Measurements from ENCODE around the gene TMCC2.
"Not testable (repeated sequence)": the region's sequence is repeated elsewhere in the genome, so short reads cannot be mapped to it uniquely, and the experiment has no call there.

The TMCC2 gene, protein sequence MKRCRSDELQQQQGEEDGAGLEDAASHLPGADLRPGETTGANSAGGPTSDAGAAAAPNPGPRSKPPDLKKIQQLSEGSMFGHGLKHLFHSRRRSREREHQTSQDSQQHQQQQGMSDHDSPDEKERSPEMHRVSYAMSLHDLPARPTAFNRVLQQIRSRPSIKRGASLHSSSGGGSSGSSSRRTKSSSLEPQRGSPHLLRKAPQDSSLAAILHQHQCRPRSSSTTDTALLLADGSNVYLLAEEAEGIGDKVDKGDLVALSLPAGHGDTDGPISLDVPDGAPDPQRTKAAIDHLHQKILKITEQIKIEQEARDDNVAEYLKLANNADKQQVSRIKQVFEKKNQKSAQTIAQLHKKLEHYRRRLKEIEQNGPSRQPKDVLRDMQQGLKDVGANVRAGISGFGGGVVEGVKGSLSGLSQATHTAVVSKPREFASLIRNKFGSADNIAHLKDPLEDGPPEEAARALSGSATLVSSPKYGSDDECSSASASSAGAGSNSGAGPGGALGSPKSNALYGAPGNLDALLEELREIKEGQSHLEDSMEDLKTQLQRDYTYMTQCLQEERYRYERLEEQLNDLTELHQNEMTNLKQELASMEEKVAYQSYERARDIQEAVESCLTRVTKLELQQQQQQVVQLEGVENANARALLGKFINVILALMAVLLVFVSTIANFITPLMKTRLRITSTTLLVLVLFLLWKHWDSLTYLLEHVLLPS

DNA sequence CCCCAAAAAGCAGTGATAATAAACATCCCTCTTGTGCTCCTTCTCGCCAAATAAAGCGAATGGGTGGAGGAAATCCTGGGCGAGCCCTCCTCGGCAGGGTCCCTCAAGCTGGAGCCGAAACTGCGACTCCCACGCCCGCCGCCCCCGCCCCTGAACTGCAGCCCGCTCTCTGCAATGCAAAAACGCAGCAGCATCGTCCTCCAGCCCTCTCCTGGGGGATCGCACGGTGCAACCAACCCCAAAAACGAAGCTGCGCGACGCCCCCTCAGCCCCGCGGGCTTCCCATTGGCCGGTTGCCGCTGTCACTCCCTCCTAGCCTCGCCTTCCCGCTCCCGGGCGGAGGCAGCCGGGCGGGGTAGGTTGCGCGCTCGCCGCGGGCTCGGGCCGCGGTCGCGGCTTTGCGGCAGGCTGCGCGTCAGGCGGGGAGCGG, at the start of gene TMCC2:
Gene TMCC2 (plus strand): TSS at position 363 of the 430 bp plus-strand sequence. CDS start 619 bp downstream, outside the sequence.
- peak; percentile 80 for DNase-seq

DNA sequence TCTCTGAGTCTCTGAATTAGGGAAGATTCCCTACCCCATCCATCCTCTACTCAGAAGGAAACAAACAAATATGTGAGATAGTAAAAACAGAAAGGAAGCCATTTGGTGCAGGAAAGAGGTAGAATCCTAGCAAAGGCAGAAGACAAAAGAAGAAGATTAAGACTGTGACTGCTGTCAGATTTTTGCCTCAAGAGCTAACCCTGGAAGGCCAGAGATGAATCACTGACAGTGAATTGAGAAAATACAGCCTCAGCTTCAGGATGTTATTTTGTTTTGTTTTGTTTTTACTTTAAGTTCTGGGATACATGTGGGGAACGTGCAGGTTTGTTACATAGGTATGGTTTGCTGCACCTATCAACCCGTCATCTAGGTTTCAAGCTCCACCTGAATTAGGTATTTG, 47.9 kb upstream of the TMCC2 start:
- DNase-seq = no peak

DNA sequence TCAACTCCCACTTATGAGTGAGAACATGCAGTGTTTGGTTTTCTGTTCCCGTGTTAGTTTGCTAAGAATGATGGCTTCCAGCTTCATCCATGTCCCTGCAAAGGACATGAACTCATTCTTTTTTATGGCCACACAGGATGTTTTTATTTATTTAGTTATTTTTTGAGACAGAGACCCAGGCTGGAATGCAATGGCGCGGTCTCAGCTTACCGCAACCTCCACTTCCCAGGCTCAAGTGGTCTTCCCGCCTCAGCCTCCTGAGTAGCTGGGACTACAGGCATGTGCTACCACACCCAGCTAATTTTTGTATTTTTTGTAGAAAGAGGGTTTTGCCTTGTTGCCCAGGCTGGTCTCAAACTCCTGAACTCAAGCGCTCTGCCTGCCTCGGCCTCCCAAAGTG, 47.4 kb upstream of the TMCC2 start:
- not testable (repeated sequence) for DNase-seq

DNA sequence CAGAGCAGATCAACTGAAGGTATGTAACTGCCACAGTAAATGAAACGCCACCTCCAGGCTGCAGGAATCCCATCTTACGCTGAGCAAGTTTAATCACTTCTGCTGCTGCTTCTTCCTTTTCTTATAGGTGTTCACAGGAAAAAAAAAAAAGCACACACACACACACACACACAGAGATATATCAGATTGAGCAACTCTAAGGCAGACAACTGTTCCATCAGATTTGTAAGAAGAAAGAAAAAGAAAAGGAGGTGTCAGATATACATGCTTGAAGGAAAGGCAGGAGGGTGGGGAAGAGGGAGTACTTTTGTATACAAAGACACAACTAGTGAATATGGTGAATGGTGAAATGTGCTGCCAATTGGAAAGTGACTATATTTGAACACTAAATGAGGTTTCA, 44.8 kb upstream of the TMCC2 start:
- DNase-seq = no peak

DNA sequence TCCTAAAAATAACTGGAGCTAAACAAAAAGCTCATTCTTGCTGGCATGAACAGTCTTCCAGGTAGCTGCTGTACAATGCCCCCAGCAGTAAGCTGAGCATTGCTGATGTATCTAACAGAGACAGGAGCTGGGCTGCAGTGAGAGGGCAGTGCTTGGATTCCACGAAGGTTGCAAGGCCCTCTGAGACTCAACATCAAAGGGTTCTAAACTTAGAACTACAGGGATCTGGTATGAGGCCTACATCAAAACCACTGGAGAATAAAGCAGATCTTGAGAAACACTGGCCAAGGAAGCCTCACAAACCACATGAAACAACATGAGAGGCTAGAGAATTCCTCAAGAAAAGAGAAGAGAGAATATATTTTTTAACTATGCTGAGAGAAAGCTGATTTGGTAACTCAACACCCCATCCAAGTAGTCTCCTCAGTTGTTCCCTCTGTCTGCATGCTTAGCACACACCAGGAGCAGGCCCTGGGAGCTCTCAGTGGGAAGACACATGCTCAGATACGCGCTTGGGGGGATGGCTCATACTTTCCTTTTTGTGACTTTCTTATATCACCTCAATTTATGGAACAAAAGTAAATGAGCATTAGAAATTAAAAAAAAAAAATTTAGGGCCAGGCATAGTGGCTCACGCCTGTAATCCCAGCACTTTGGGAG, 43.9 kb upstream of the TMCC2 start:
- no peak for DNase-seq

DNA sequence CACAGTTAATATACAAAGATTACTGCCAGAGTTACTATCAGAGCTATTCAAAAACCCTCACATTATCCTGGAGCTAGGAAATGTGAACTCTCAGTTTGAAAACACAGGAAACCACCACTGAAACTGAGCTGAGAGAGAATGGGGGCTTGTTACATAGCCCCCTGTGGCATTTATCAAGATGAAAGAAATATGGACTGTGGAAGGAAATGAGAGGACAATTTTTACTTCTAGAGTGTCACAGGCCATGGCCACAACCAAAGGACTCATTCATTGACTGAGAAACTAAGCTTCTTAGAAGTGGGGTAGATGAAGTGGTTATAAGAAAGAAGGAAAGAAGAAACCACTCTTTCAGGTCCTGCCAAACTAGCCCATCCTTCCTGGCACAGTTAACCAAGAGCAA, 41.6 kb upstream of the TMCC2 start:
- DNase-seq = no peak

DNA sequence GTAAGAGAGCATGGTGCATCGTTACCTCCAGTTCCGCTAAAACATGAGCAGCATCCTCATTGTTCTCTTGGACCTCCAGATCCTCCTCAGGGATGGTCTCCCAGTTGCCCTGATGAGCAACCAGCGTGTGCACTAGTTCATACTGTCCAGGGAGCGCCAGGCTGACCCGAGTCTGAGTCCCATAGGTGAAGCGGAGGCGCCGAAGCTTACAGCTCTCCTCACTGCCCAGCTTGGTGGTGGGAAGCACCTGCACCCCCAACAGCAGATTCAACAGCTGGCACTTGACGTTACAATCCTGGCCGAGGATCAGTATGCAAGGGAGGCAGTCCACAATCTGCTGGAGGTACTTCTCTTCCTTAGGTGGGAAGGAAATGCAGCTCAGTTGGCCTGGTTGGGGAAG, 40.3 kb upstream of the TMCC2 start:
- DNase-seq = no peak

DNA sequence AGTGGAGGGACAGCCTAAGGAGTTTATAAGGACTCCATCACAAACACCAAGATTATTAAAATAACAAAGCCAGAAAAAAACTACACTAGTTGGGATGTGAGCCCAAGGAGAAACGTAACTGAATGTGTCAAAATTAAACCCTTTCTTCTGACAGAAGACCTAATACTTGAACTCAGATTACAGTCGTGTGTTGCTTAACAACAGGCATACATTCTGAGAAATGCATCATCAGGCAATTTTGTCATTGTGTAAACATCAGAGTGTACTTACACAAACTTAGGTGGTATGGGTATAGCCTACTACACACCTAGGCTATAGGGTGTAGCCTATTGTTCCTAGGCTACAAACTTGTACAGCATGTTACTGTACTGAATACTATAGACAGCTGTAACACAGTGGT, 39.6 kb upstream of the TMCC2 start:
- DNase-seq = no peak

DNA sequence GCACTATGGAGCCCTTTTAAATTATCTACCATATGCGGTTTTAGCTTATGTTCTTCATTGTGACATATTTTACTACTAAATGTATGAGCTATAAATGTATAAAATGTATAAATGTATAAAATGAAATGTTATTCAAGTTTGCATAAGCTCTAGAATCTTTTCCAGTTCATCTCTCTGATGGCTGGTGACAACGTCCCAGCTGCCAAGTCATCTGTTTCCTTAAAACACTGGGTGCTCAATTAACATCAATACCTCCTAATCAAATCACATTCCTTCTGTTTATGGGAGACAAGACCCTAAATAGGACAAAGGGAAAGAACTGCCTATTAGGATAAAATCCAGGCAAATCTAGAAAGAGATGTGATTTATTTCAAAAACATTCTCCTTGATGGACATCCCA, 39.1 kb upstream of the TMCC2 start:
- no peak for DNase-seq

DNA sequence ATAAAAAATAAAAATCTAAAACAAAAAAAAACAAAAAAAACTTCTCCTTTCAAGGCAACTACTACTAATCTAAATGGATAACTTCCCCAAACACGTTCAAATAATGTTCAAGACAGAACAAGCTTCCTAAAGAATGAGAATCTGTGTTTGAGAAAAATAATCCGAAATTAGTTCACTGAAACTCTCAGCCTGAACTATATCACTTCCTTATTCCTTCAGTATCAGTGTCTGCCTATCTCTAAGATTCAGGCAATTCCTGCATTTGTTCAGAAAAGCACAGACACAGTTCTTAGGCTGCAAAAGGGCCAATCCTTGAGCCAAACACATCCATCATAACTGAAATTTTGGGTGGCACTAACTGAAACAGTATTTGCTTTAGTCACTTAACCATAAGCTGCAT, 38.6 kb upstream of the TMCC2 start:
- no peak for DNase-seq

DNA sequence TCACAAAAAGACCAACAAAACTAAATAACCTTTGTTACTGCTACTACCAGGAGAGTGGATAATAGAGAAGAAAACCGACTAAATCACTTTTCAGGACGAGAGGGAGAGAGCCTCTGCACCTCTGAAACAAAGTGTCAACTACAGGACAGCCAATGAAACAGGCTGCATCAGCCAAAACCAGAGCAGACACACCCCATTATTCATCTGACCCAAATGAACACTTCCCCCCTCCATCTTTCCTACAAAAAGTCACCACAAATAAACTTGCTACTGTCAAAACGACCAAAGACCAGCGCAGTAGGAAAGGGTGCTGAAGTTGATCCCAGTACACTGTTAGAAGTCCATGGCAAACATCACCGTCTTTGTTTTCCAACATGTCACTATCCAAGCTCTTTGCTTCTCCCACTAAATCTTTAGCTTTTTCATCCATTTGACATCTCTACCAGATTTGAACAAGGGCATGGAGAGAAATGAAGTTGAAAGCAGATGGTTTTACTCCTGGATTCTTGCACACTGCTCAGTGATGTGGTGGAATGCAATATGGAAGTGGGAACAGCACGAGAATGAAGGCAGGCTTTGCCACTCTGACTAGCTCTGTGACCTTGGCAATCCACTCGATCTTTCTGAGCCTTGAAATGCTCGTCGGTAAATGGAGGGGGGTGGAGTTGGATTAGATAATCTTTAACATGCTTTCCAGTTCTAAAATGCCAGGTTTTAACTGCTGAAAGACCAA, 36.7 kb upstream of the TMCC2 start:
- no peak for DNase-seq

DNA sequence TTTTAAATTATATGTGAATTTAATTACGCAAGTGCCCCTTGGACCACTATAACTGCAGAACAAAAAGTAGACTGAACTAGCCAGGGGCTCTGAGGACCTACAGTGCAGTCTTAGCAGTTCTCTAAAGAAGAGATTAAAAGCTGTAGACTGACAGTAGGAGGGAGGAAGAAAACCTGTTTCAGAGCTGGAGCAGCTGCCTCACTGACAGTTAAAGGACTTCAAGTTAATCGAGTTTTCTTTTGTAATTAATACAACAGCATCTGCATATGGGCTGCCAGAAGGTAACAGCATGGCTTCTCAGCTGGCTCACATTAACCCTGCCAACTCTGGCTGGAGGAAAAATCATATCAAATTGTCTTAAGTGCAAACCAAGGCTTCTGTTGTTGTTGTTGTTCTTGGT, 36.1 kb upstream of the TMCC2 start:
- DNase-seq = no peak

DNA sequence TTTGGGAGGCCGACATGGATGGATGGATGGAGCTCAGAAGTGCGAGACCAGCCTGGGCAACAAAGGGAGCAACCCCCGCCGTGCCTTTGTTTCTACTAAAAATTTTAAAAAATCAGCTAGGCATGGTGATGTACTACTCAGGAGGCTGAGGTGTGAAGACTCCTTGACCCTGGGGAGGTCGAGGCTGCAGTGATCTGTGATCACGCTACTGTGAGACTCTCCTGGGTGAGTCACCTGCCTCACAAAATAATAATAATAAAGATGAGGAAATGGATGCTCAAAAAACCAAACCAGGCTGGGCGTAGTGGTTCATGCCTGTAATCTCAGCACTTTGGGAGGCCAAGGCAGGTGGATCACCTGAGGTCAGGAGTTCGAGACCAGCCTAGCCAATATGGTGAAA, 35.5 kb upstream of the TMCC2 start:
- DNase-seq = no peak

DNA sequence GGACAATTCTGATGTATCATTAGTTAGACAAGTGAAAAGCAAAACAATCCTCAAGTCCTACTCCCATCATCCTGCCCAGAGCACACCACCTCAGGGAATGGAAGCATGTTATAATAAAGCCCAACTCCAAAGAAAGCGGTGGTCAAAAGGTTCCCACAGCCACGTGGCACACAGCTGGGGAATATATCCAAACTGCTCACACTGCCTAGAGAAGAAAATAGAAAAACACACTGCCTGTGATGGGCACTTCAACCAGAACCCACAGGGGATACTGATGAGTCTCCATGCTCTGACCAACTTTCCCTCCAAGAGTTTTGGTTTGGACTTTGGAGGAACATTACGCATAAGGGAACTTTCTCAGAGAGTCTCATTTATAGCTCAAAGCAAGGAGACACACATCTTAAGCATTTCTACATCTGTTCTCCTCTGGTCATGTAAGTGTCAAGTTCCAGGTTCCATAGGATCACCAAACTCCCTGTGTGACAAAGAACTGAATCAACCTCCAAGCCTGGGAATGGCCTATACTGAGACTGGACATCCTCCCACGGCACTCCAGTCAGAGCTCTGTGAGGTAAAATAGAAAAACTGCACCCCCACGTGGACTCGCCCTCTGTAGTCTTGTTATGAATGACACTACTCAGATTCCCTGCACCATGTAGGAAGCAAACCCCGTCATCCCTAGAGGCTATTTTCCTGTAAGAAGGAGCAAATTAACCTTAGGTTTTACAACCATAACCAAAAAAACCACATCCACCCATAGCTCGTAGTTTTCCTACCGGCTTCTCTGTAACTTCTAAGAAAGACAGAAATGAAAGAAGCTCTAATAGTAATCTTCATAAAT, 28.4 kb upstream of the TMCC2 start:
- DNase-seq = peak; percentile 61

DNA sequence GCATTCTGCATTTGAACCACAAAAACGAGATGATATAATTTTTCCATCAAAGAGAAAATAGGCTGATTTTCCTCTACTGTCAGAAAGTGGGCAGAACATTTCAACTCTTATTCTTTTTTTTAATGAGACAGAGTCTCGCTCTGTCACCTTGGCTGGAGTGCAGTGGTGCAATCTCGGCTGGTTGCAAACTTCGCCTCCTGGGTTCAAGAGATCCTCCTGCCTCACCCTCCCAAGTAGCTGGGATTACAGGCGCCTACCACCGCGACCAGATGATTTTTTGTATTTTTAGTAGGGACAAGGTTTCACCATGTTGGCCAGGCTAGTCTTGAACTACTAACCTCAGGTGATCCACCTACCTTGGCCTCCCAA, 27.8 kb upstream of the TMCC2 start:
- peak; percentile 24 for DNase-seq

DNA sequence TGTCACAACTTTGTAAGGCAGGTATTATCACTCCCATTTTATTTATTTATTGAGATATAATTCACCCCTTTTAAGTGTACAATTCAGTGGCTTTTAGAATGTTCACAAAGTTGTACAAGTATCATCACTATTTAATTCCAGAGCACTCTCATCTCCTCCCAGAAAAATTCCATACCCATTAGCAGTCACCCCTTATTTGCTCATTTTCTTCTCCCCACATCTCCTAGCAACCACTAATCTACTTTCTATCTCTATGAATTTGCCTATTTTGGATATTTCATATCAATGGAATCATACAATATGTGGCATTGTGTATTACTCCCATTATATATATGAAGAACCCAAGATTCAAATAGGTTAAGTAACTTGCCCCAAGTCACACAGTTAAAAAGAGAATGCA, 23.2 kb upstream of the TMCC2 start:
- no peak for DNase-seq

DNA sequence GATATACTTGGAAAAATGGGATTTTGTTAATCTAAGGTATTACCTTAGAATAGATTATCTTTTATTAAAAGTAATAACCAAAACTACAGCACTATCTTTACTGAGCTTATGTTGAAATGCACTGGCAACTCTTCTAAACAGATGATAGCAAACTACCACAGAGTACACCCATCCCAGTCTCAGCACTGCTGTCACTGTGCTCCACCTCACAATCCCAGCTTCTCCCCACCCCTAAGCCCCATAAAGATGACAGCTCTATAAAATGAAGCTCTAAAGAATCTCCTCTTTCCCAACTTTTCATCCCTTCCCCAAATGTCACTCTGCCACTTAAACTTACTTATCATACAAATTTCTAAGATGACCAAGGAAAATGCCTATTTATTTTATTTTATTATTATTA, 22.7 kb upstream of the TMCC2 start:
- DNase-seq = no peak

DNA sequence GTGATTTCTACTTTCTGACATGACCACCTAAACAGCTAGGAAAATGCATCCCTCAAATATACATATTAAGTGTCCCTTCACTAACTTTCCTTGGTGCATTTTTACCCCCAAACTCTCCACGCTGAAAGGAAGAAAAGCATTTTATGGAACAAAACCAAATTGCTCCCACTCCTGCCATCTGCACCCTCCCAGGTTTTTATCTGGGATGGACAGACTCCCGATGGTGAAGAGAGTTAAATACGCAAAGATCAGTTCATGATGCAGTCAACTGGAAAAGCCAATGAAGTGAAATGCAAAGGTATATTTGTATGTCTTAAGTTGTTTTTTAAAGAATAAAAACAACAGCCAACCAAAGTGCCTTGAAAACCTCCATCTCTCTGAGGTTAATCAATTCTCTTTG, 18.9 kb upstream of the TMCC2 start:
- DNase-seq = no peak

DNA sequence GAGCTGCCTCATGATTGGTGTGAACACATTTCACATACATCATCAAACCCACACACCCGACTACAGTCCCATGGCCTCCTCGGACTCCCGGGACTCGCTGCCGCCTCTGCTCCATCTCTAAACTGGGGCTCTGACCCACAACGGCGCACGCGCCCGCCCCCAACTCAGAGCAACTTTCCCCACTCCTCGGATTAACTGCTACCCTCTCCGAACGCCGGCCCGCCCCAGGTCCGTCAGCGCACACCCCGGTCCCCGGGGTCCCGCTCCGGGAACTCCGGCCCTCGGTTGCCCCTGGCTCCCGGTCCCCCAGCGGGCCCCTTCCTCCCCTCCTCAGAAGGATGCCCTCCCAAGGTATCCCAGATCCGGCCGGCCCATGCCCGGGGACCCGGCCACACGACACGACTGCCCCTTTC, 17.0 kb upstream of the TMCC2 start:
- no peak for DNase-seq

DNA sequence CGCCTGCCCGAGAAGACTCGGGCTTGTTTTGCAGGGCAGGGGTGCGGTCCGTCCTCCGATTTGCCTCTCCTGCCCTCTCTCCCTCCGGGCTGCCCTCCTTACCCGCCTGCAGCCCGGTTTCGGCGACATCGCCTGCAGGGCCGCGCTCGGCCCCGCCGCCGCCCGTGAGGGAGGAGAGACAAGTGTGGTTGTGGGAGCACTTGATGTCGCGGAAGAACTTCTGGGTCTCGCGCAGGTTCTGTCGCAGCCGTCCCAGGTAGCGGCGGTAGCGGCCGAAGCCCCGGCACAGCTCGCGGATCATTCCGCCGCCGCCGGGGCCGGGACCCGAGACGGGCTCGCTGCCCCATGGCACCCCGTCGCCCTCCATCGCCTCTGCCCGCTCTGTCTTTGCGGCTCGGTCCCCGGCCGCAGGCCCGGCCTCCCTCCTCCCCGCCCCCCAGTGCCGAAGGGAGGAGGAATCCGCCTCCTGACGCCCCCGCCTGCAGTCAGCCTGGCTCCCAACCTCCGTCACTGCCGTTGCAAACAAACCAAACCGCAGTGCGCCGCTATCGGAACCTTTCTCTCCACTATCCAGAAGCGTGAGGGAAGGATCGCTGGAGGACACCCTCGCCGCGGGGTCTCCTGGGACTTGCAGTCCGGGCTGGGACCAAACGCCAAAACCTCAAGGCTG, 16.4 kb upstream of the TMCC2 start, which contains the start of gene DSTYK:
Gene DSTYK (minus strand): TSS at position 534 of the 670 bp plus-strand sequence. CDS start 167 bp downstream, at position 367.
- peak; percentile 93 for DNase-seq

DNA sequence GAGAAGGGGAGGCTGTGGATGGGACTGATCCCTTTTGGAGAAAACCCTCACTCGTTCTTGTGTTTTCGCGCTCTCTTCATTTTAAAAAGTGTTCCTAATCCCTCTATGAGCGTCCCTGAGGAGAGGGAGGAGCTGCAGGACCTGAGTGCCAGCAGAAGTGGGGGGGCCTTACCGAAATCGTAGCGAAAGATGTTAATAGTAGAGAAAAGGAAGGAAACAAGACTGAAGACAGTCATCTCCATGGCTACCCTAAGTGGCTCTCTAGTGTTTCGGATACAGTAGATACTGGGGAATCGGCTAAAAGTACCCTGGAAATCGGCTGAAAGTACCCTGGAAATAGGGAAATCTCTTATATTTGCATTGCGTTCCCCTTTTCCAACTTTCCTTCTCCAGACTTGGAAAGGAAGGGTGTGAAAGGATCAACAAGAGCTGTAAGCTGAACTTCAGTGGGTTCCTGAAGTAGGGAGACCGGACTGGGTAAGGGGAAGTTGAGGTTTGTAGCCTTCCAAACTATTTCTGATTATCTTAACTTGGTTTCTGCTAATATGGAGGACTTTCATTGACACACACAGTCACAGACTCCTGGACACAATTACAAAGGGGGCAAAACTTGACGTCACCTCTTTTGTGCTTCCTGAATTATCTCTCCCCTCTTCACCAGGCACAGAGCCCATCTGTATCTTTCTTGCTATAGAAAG, 15.8 kb upstream of the TMCC2 start:
- DNase-seq = no peak
